K562 (cell line): ENCODE results near the gene GGPS1. TPM values are rescaled to one million over a fixed set of nuclear protein-coding genes. Genes with fewer than 3 reads are reported as not detected.

ENCODE experiments used
- ATAC-seq: fragments of 200-7000 bp; cut with Tn5 transposase; 3 replicates; pipeline ENCODE4 v1.9.1; 2020; ENCODE audit warnings: moderate library complexity
- BruUV-seq: library from RNA; stranded (reverse); fragments of 400-500 nt; replicated peaks from 2 replicates; lab custom pipeline; 2021; lab: Mats Ljungman, UMichigan
- CTCF ChIA-PET: fragments of 300-600 bp; formaldehyde crosslinking; extraction: SDS; loops from one replicate; lab custom pipeline; 2021; ENCODE audit warnings: low intra/inter-chr PET ratio; lab: Yijun Ruan, JAX
- POLR2A ChIA-PET: fragments of 300-600, 350-650 bp; sonication (Branson Sonifier 250); formaldehyde crosslinking; extraction: SDS; loops from one replicate; lab custom pipeline; 2021; ENCODE audit warnings: antibody characterized with exemption, inconsistent platforms; lab: Yijun Ruan, JAX
- DNase-seq, 4 experiments: peaks; one replicate each; pipeline versions ENCODE4 v3.0.0 to v3.0.0-alpha.2; 2011 to 2018; ENCODE audit warnings: low spot score in 3 of 4, mixed read lengths in 3 of 4; ENCODE audit errors: extremely low read depth in 1 of 4
- FAIRE-seq: peaks from 2 replicates; lab custom pipeline; 2011; peaks lifted over from hg19 to GRCh38; lab: Jason Lieb, UNC
- H2AFZ ChIP-seq: 2 replicates; pipeline ENCODE4 v1.6.0; 2011; ENCODE audit warnings: low read depth, low read length, control low read depth, inconsistent platforms
- H3K27ac ChIP-seq: fragments of 200-600 bp; 3 replicates; pipeline ENCODE4 v1.8.0; 2011; ENCODE audit warnings: low read depth, mild to moderate bottlenecking, control low read depth, inconsistent platforms, low read length, moderate library complexity, mixed read lengths; ENCODE audit errors: extremely low read depth
- H3K27me3 ChIP-seq, 2 experiments: fragments of 300-600 bp in 1 of 2; 2 replicates in 1 of 2; 3 replicates in 1 of 2; pipeline versions ENCODE4 v1.6.0 to v1.8.0; 2011; ENCODE audit warnings: inconsistent platforms in 2 of 2, low read length in 2 of 2, mild to moderate bottlenecking in 1 of 2, mixed read lengths in 1 of 2, moderate library complexity in 1 of 2; ENCODE audit not compliant: control insufficient read depth in 2 of 2, insufficient read depth in 2 of 2
- H3K36me3 ChIP-seq: fragments of 300-600 bp; 3 replicates; pipeline ENCODE4 v1.8.0; 2011; ENCODE audit warnings: mild to moderate bottlenecking, low read length, inconsistent platforms; ENCODE audit not compliant: control insufficient read depth, insufficient read depth
- H3K4me1 ChIP-seq, 2 experiments: fragments of 200-600 bp in 1 of 2; replicated peaks in 1 of 2; 2 replicates in 1 of 2; 3 replicates in 1 of 2; pipeline versions ENCODE4 v1.5.1 to v1.8.0; 2011; ENCODE audit warnings: inconsistent platforms in 2 of 2, low read length in 2 of 2, mild to moderate bottlenecking in 1 of 2, mixed read lengths in 1 of 2, moderate library complexity in 1 of 2; ENCODE audit not compliant: control insufficient read depth in 2 of 2, insufficient read depth in 2 of 2
- H3K4me2 ChIP-seq: 2 replicates; pipeline ENCODE4 v1.6.1; 2011; ENCODE audit warnings: low read length, control low read depth, inconsistent platforms, mixed read lengths; ENCODE audit not compliant: insufficient read depth
- H3K4me3 ChIP-seq: fragments of 200-600 bp; sonication (generic), shearing (Covaris generic); 2 replicates; pipeline ENCODE4 v1.5.1; 2016; ENCODE audit warnings: control low read depth, inconsistent platforms
- H3K79me2 ChIP-seq: fragments of 200-600 bp; 3 replicates; pipeline ENCODE4 v1.8.0; 2011; ENCODE audit warnings: low read length, inconsistent platforms; ENCODE audit not compliant: control insufficient read depth, insufficient read depth
- H3K9ac ChIP-seq, 2 experiments: 2 replicates each; pipeline versions ENCODE4 v1.6.0 to v1.6.1; 2011; ENCODE audit warnings: low read depth in 2 of 2, low read length in 2 of 2, control low read depth in 1 of 2, inconsistent platforms in 1 of 2, mild to moderate bottlenecking in 1 of 2, mixed read lengths in 1 of 2; ENCODE audit not compliant: insufficient read depth in 1 of 2
- H3K9me1 ChIP-seq: one replicate; pipeline ENCODE4 v1.6.0; 2011; ENCODE audit warnings: inconsistent platforms, mild to moderate bottlenecking, low read length, moderate library complexity; ENCODE audit not compliant: control insufficient read depth, insufficient read depth
- H3K9me3 ChIP-seq: replicated peaks from 2 replicates; pipeline ENCODE4 v1.5.1; 2011; ENCODE audit warnings: low read depth, low read length, inconsistent platforms; ENCODE audit not compliant: control insufficient read depth, insufficient read depth
- H4K20me1 ChIP-seq: replicated peaks from 2 replicates; pipeline ENCODE4 v1.6.1; 2011; ENCODE audit warnings: low read length, inconsistent platforms, mixed read lengths; ENCODE audit not compliant: control insufficient read depth, insufficient read depth
- AFF4 ChIP-seq: sonication (generic); formaldehyde crosslinking; IDR thresholded peaks from 2 replicates; pipeline ENCODE4 v1.8.0; 2023; ENCODE audit warnings: mild to moderate bottlenecking, missing genetic modification reagents
- COPS2 ChIP-seq: fragments of 450-650 bp; conservative IDR thresholded peaks from 2 replicates; pipeline ENCODE4 v1.6.1; 2016; ENCODE audit warnings: mild to moderate bottlenecking, moderate library complexity
- CXXC5 ChIP-seq: fragments of 250-450 bp; sonication (Bioruptor Pico); IDR thresholded peaks from 2 replicates; pipeline ENCODE4 v1.8.0; 2022; ENCODE audit warnings: inconsistent platforms, mild to moderate bottlenecking, moderate library complexity
- GATAD2B ChIP-seq: fragments of 450-650 bp; IDR thresholded peaks from 2 replicates; pipeline ENCODE4 v1.6.1; 2017; ENCODE audit warnings: mild to moderate bottlenecking, borderline replicate concordance
- JUND ChIP-seq, 2 experiments: IDR thresholded peaks; 2 replicates in 1 of 2; 3 replicates in 1 of 2; pipeline ENCODE4 v1.6.1; 2011; ENCODE audit warnings: borderline replicate concordance in 2 of 2, low read depth in 2 of 2, low read length in 2 of 2, improper control_type of control experiment in 1 of 2, missing biosample characterization in 1 of 2, missing genetic modification characterization in 1 of 2, missing genetic modification reagents in 1 of 2
- LEF1 ChIP-seq: fragments of 450-650 bp; IDR thresholded peaks from 2 replicates; pipeline ENCODE4 v1.6.1; 2016; ENCODE audit warnings: mild to moderate bottlenecking
- NCOR1 ChIP-seq: fragments of 450-650 bp; IDR thresholded peaks from 2 replicates; pipeline ENCODE4 v1.6.1; 2016; ENCODE audit warnings: mild to moderate bottlenecking, moderate library complexity
- NONO ChIP-seq, 2 experiments: fragments of 200-400 bp in 1 of 2; fragments of 450-650 bp in 1 of 2; formaldehyde crosslinking in 1 of 2; IDR thresholded peaks; 2 replicates each; pipeline ENCODE4 v1.6.1; 2017; ENCODE audit warnings: low read depth in 2 of 2, mild to moderate bottlenecking in 2 of 2, moderate library complexity in 2 of 2, low read length in 1 of 2
- PCBP1 ChIP-seq: fragments of 200-400 bp; formaldehyde crosslinking; IDR thresholded peaks from 2 replicates; pipeline ENCODE4 v1.6.1; 2018; ENCODE audit warnings: mild to moderate bottlenecking, low read depth, low read length; ENCODE audit not compliant: poor library complexity, severe bottlenecking
- PHTF2 ChIP-seq: fragments of 250-450 bp; sonication (Bioruptor Pico); IDR thresholded peaks from 2 replicates; pipeline ENCODE4 v1.5.0; 2021; ENCODE audit warnings: mild to moderate bottlenecking
- SRSF9 ChIP-seq: fragments of 200-400 bp; formaldehyde crosslinking; IDR thresholded peaks from 2 replicates; pipeline ENCODE4 v1.6.1; 2017; ENCODE audit warnings: low read depth, low read length, borderline replicate concordance
- ZNF175 ChIP-seq: fragments of 200-800 bp; sonication (Bioruptor generic); IDR thresholded peaks from 2 replicates; pipeline ENCODE4 v1.6.1; 2016; ENCODE audit warnings: low read depth, mild to moderate bottlenecking, missing genetic modification characterization, missing compliant biosample characterization
- ZNF696 ChIP-seq: fragments of 250-450 bp; sonication (Bioruptor Pico); conservative IDR thresholded peaks from 2 replicates; pipeline ENCODE4 v1.4.0; 2020; ENCODE audit warnings: mild to moderate bottlenecking, moderate library complexity
- ZNF778 ChIP-seq: fragments of 450-650 bp; formaldehyde crosslinking; IDR thresholded peaks from 2 replicates; pipeline ENCODE4 v1.4.0; 2020; ENCODE audit warnings: mild to moderate bottlenecking, moderate library complexity
- WGBS: fragments of 100-300 bp; shearing (Covaris generic); methylation state at CpG from one replicate; pipeline ENCODE4 v1.1.6; 2016; ENCODE audit warnings: low coverage, mixed read lengths; ENCODE audit not compliant: insufficient coverage; ENCODE audit errors: missing lambda C conversion rate; 5-methylcytosine and 5-hydroxymethylcytosine counted together
- in situ Hi-C: fragments of 300-500 bp; cut with MboI; formaldehyde crosslinking; loops from 4 replicates; pipeline ENCODE4 v1.15.0; 2018; ENCODE audit warnings: inconsistent platforms, mixed read lengths
- intact Hi-C: fragments of 100-400 bp; cut with micrococcal nuclease; formaldehyde crosslinking; loops from 2 replicates; pipeline ENCODE4 v1.14.2; 2022
- polyA plus RNA-seq, 8 experiments: library from polyadenylated mRNA; depleted of rRNA in 4 of 8; stranded (reverse) in 5 of 8; unstranded in 3 of 8; fragments of >200 nt; fragmentation: Nextera tagmentation in 2 of 8; fragmentation: Illumina TruSeq in 1 of 8; extraction: Ambion mirVana in 2 of 8; extraction: Trizol in 1 of 8; gene quantifications; 2 replicates each; pipeline versions ENCODE4 v1.2.1 to v1.2.3, GENCODE V29; 2011 to 2014; ENCODE audit warnings: inconsistent platforms in 1 of 8, missing spikeins in 1 of 8
- total RNA-seq, 7 experiments: library from RNA; depleted of rRNA in 6 of 7; stranded (reverse); fragments of >200 nt in 6 of 7; fragmentation: Illumina TruSeq in 2 of 7; extraction: Trizol in 2 of 7; gene quantifications; 2 replicates each; pipeline versions ENCODE4 v1.2.1 to v1.2.3, GENCODE V29; 2011 to 2021; ENCODE audit warnings: low replicate concordance in 1 of 7

GGPS1 gene
- total and polyA plus RNA-seq, 9 of the 15 experiments (the other 6 are each of a cell fraction or from before 2014, with no cell fraction given): 18.8 to 104 (median 56.3) TPM

GRCh38 chr1:235292790-235293189 lies 35.6 kb upstream of the GGPS1 start:
- intact Hi-C loops (no loop called here), in situ Hi-C loops (no loop called here)
- Histone ChIP-seq H3K4me3 (no peak overlapping the region), H3K9me3 (no peaks in the 10 kb centered on the region), H3K9ac (no peak overlapping the region), H3K36me3 (no peaks in the 10 kb centered on the region), H3K79me2 (peaks cover 98% of the 10 kb centered on the region), H2AFZ (no peak overlapping the region), H3K4me1 (peaks cover 18 to 38% of the 10 kb centered on the region in 2 experiments), H3K4me2 (no peak overlapping the region; the same call in 1 of the 2 replicates), H4K20me1 (peaks cover 24% of the 10 kb centered on the region; the same call in 1 of the 2 replicates), H3K9me1 (peaks cover 3% of the 10 kb centered on the region), H3K27ac (peak overlapping the region; percentile 4; the same call in 1 of the 3 replicates), H3K27me3 (no peaks in the 10 kb centered on the region)
- ChIA-PET CTCF (no interaction called here), POLR2A (interaction anchor here (0.6 to 1.0 kb wide), 4 partner anchors 8 to 58 kb away, joined by 3 read pairs; no protein-coding TSS in a partner anchor)
- TF ChIP-seq ZNF778: no peak
- no peak for TF ChIP-seq AFF4 (CRISPR knock-in tag)
- TF ChIP-seq LEF1: no peak
- TF ChIP-seq CXXC5 (CRISPR knock-in tag): no peak
- TF ChIP-seq NCOR1: no peak
- TF ChIP-seq NONO (IDR thresholded peaks at IDR 0.05; ENCODE audit: low read depth in 2 of 2, low read length in 1 of 2): no peak
- no peak for TF ChIP-seq SRSF9
- TF ChIP-seq PCBP1: no peak
- no peak for TF ChIP-seq JUND (IDR thresholded peaks at IDR 0.05; ENCODE audit: borderline replicate concordance, low read depth, low read length)
- no peak for TF ChIP-seq JUND (tag; IDR thresholded peaks at IDR 0.05; ENCODE audit: borderline replicate concordance, low read depth, low read length)
- no peak for TF ChIP-seq PHTF2
- no peak for TF ChIP-seq COPS2
- no peak for TF ChIP-seq ZNF175 (CRISPR knock-in tag)
- no peak for TF ChIP-seq GATAD2B
- TF ChIP-seq ZNF696 (CRISPR knock-in tag): no peak
- WGBS: 45% methylated on average over 4 of the region's 4 CpGs
- FAIRE-seq: no peak
- no TSS peak for BruUV-seq
- ATAC-seq: peak; percentile 29
- no peak for DNase-seq
